GM12878 (cell line): ENCODE measurements around the gene HSPE1.

Experiments
- CBFB ChIP-seq: IDR thresholded peaks from 2 replicates; pipeline ENCODE4 v1.6.1; 2016; ENCODE audit warnings: antibody characterized with exemption, low read depth
- CTCF ChIP-seq, 3 experiments: IDR thresholded peaks in 2 of 3; conservative IDR thresholded peaks in 1 of 3; 2 replicates each; pipeline ENCODE4 v1.5.1; 2011; ENCODE audit warnings: low read depth in 3 of 3, low read length in 3 of 3, mild to moderate bottlenecking in 3 of 3, control low read depth in 2 of 3, moderate library complexity in 2 of 3, inconsistent platforms in 1 of 3, mixed read lengths in 1 of 3; ENCODE audit not compliant: control insufficient read depth in 2 of 3, insufficient read depth in 1 of 3; ENCODE audit errors: extremely low read depth in 1 of 3
- MAX ChIP-seq: IDR thresholded peaks from 2 replicates; pipeline ENCODE4 v1.6.1; 2012; ENCODE audit warnings: low read depth, low read length, improper control_type of control experiment
- RBBP5 ChIP-seq: fragments of 200-600 bp; sonication (generic); conservative IDR thresholded peaks from 2 replicates; pipeline ENCODE4 v1.6.1; 2016
- ZBTB40 ChIP-seq: fragments of 450-650 bp; IDR thresholded peaks from 2 replicates; pipeline ENCODE4 v1.6.1; 2016; ENCODE audit warnings: mild to moderate bottlenecking, moderate library complexity, borderline replicate concordance

GRCh38 chr2:197514754-197515153 lies 14.6 kb downstream of the HSPE1 start:
- TF ChIP-seq ZBTB40 (no peak), CBFB (no peak), MAX (no peak), RBBP5 (no peak), CTCF (IDR thresholded peaks at IDR 0.05 in 2 of 3, conservative IDR thresholded peaks at IDR 0.05 in 1 of 3; ENCODE audit: control insufficient read depth in 2 of 3, extremely low read depth in 1 of 3, insufficient read depth in 1 of 3, low read depth in 3 of 3, low read length in 3 of 3) (no peak)
